HAP-1 (cell line): Measurements from ENCODE around the gene TAF7L.
"Not testable (repeated sequence)": the region's sequence is repeated elsewhere in the genome, so short reads cannot be mapped to it uniquely, and the experiment has no call there.

Source experiments
- DNase-seq, 2 experiments: peaks; one replicate each; pipeline ENCODE4 v3.0.0-alpha.2; 2016 to 2020; ENCODE audit warnings: low spot score in 2 of 2
- H3K27me3 ChIP-seq: fragments of 250-450 bp; sonication (Bioruptor Pico); 2 replicates; pipeline ENCODE4 v1.5.1; 2020; ENCODE audit warnings: low read depth, mild to moderate bottlenecking, moderate library complexity
- H3K36me3 ChIP-seq: fragments of 250-450 bp; sonication (Bioruptor Pico); replicated peaks from 2 replicates; pipeline ENCODE4 v1.5.1; 2020; ENCODE audit warnings: mild to moderate bottlenecking
- H3K4me1 ChIP-seq: fragments of 250-450 bp; sonication (Bioruptor Pico); 2 replicates; pipeline ENCODE4 v1.5.1; 2020; ENCODE audit warnings: mild to moderate bottlenecking
- H3K4me3 ChIP-seq: fragments of 250-450 bp; sonication (Bioruptor Pico); 2 replicates; pipeline ENCODE4 v1.5.1; 2020; ENCODE audit warnings: mild to moderate bottlenecking, moderate library complexity
- H3K9me3 ChIP-seq: fragments of 250-450 bp; sonication (Bioruptor Pico); 2 replicates; pipeline ENCODE4 v1.5.1; 2020; ENCODE audit warnings: mild to moderate bottlenecking, moderate library complexity
- in situ Hi-C: fragments of 300-500 bp; cut with MboI; formaldehyde crosslinking; loops from 3 replicates; pipeline ENCODE4 v1.14.3; 2020; ENCODE audit warnings: low sequenced_read_pairs, inconsistent platforms, mixed read lengths

Gene TAF7L, protein sequence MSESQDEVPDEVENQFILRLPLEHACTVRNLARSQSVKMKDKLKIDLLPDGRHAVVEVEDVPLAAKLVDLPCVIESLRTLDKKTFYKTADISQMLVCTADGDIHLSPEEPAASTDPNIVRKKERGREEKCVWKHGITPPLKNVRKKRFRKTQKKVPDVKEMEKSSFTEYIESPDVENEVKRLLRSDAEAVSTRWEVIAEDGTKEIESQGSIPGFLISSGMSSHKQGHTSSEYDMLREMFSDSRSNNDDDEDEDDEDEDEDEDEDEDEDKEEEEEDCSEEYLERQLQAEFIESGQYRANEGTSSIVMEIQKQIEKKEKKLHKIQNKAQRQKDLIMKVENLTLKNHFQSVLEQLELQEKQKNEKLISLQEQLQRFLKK

DNA sequence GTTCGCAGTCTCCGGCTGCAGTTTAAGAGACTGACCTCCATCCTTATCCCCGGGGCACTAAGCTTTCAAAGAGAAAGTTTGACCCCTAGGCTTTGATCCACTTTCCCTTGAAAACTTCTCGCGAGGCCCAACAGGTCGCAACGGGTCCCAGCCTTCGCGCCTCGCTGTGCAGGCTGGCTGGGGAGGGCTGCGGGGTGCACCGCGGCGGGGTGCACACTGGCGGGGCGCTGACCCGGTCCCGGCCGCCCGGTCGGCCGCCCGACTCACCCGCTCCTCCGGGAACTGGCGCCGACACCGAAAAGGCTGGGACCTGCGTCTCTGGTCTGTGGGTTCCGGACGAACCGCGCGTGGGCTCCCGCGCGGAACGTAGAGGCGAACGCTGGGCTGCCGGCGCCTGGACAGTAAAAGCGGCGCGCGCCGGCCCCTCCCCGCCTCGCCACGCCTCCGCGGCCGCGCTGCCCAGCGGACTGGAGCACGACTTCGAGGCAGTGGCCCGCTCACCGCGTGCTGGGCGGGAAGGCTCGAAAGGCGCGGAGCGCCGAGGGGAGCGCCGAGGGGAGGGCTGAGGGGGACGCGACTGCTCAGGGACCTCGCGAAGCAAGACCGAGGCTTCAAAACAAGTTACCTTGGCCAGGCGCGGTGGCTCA is at the start of gene TAF7L:
Gene TAF7L, minus strand, starts transcription at position 378 of the 647 bp plus-strand sequence. CDS start 3,791 bp downstream, outside the sequence.
- H3K9me3 ChIP-seq, result no peaks in the 10 kb centered on the region
- DNase-seq, result peak in 1 of 2 experiments; percentile 27
- in situ Hi-C loops, result no loop called here
- no peak within 1 kb of the TSS for H3K4me3 ChIP-seq
- no peaks in the 10 kb centered on the region for H3K36me3 ChIP-seq
- no peaks in the 10 kb centered on the region for H3K27me3 ChIP-seq
- H3K4me1 ChIP-seq, result 0 out of 2 replicates have a peak, but pooled peaks cover 6% of the 10 kb centered on the region

DNA sequence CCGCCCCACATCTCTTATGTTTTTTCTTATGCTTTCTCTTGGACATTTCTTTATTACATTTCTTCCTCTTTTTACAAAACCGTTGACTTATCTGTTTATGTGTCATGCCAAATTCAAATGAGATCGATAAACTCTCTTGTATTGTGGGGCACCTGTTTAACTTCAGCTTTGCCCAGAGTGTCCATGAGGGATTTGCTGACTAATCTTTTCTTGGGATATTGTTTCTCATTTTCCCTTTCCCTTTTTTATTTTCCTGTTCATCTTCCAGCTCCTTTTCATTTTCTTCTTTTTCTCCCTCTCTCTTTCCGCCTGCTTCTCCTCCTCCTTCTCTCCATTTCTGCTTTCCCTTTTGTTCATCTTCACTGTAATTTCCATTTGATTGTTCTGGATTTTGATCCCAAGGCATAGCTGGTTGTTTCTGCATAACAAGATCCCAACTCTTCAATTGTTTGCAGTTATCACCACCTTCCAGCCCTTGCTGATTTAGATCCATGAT is 46.7 kb upstream of the TAF7L start:
- no peak for DNase-seq
- no peaks in the 10 kb centered on the region for H3K27me3 ChIP-seq
- H3K36me3 ChIP-seq, result 0 out of 2 replicates have a peak, but pooled peaks cover 3% of the 10 kb centered on the region
- in situ Hi-C loops, result no loop called here
- no peaks in the 10 kb centered on the region for H3K9me3 ChIP-seq
- 0 out of 2 replicates have a peak, but pooled peaks cover 7% of the 10 kb centered on the region for H3K4me1 ChIP-seq
- H3K4me3 ChIP-seq, result no peak overlapping the region

DNA sequence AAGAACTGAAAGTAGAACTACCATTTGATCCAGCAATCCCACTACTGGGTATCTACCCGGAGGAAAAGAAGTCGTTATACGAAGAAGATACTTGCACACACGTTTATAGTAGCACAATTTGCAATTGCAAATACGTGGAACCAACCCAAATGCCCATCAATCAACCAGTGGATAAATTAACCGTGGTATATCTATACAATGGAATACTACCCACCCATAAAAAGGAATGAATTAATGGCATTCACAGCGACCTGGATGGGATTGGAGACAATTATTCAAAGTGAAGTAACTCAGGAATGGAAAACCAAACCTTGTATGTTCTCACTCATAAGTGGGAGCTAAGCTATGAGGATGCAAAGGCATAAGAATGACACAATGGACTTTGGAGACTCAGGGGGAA is 43.2 kb upstream of the TAF7L start:
- H3K27me3 ChIP-seq, H3K4me3 ChIP-seq, in situ Hi-C loops, DNase-seq, H3K9me3 ChIP-seq, H3K36me3 ChIP-seq, H3K4me1 ChIP-seq: not testable (repeated sequence)

DNA sequence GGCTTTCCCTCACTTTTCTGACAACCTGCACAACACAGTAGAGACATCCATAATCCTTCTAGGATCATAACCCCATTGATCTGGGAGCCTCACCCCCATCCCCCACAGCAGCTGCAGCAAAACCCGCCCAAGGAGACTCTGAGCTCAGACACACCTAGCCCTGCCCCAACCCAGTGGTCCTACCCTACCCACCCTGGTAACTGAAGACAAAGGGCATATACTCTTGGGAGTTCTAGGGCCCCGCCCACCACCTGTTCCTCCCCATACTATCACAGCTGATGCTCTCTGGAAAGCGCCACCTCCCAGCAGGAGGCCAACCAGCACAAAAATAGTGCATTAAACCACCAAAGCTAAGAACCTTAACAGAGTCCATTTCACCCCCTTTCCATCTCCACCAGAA is 35.5 kb upstream of the TAF7L start:
- H3K36me3 ChIP-seq, H3K4me3 ChIP-seq, H3K27me3 ChIP-seq, H3K4me1 ChIP-seq, in situ Hi-C loops, H3K9me3 ChIP-seq: not testable (repeated sequence)
- DNase-seq, result peak in 1 of 2 experiments; percentile 33

DNA sequence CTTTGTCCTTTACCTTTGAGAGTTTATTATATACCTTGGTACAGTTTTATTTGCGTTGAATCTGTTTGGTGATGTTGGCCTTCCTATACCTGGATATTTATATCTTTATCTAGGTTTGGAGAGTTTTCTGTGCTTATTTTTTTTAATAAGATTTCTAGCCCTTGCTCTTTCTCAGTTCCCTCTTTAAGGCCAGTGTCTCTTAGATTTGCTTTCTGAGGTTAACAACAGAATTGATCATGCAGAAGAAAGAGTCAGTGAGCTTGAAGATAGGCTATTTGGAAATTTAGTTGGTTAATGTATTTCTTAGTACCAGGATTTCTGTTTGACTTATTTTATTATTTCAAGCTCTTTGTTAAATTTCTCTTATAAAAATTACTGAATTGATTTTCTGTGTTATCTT is 12.7 kb upstream of the TAF7L start:
- in situ Hi-C loops, result no loop called here
- Histone ChIP-seq H3K27me3 (no peaks in the 10 kb centered on the region), H3K4me3 (no peak overlapping the region), H3K4me1 (no peaks in the 10 kb centered on the region), H3K36me3 (no peaks in the 10 kb centered on the region), H3K9me3 (no peaks in the 10 kb centered on the region)
- no peak for DNase-seq

DNA sequence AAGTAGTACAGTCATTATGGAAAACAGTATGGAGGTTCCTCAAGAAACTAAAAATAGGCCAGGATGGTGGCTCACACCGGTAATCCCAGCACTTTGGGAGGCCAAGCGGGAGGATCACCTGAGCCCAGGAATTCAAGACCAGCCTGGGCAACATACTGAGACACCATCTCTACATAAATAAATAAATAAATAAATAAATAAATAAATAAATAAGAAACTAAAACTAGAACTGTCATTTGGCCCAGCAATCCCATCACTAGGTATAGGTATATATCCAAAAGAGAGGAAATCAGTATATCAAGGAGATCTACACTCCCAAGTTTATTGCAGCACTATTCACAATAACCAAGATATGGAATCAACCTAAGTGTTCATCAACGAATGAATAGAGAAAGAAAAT is 4.5 kb upstream of the TAF7L start:
- H3K27me3 ChIP-seq, H3K4me3 ChIP-seq, in situ Hi-C loops, DNase-seq, H3K4me1 ChIP-seq, H3K36me3 ChIP-seq, H3K9me3 ChIP-seq: not testable (repeated sequence)

DNA sequence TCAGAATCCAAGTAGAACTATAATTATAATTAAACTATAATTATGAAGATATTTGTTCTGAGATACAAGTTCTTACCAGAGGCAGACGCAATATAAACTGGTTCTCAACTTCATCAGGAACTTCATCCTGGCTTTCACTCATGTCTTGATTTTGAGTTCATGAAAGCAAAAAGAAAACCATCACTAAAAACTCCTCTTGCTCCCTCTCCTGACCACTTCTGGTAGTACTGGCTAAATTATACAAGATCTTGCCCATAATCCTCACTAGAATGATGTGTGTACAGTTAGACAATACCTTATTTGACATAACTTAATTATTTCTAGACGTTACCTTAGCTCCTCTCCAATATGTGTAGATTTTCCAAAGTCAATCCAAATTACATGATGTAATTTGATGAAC is 3.7 kb downstream of the TAF7L start:
- Histone ChIP-seq H3K36me3 (no peaks in the 10 kb centered on the region), H3K4me3 (no peak overlapping the region), H3K9me3 (no peaks in the 10 kb centered on the region), H3K4me1 (0 out of 2 replicates have a peak, but pooled peaks cover 6% of the 10 kb centered on the region), H3K27me3 (no peaks in the 10 kb centered on the region)
- peak; percentile 62 to 64 for DNase-seq
- in situ Hi-C loops, result loop anchor here (10.0 kb wide), 1 partner anchor 143 kb away; no protein-coding TSS in a partner anchor

DNA sequence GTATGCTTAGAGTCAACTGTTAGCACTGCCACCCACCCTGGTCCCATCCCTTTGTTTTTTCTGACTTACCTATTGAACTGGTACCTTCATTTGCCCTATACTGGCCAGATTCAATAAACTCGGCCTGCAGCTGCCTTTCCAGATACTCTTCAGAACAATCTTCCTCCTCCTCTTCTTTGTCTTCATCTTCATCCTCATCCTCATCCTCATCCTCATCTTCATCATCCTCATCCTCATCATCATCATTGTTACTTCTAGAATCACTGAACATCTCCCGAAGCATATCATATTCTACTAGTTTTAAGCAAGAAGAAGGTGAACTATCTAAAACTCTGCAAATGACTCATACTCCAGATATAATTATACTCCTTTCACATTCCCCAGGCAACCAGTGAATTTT is 14.9 kb downstream of the TAF7L start:
- no peaks in the 10 kb centered on the region for H3K27me3 ChIP-seq
- H3K4me3 ChIP-seq, result no peak overlapping the region
- DNase-seq, result no peak
- no peaks in the 10 kb centered on the region for H3K4me1 ChIP-seq
- in situ Hi-C loops, result no loop called here
- no peaks in the 10 kb centered on the region for H3K9me3 ChIP-seq
- H3K36me3 ChIP-seq, result no peaks in the 10 kb centered on the region

DNA sequence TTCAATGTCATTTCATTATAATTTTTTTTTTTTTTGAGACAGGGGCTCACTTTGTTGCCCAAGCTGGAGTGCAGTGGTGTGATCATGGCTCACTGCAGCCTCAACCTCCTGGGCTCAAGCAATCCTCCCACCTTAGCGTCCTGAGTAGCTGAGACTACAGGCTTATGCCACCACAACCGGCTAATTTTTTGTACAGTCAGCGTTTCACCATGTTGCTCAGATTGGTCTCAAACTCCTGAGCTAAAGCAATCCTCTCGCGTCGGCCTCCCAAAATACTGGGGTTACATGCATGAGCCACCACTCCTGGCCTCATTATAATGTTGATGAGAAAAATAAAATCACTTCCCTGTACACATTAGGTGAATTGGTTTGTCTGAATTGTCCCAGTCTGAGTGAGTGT is 16.9 kb downstream of the TAF7L start:
- Histone ChIP-seq H3K4me3 (no peak overlapping the region), H3K4me1 (no peaks in the 10 kb centered on the region), H3K36me3 (no peaks in the 10 kb centered on the region), H3K27me3 (no peaks in the 10 kb centered on the region), H3K9me3 (no peaks in the 10 kb centered on the region)
- in situ Hi-C loops, result no loop called here
- DNase-seq, result no peak

DNA sequence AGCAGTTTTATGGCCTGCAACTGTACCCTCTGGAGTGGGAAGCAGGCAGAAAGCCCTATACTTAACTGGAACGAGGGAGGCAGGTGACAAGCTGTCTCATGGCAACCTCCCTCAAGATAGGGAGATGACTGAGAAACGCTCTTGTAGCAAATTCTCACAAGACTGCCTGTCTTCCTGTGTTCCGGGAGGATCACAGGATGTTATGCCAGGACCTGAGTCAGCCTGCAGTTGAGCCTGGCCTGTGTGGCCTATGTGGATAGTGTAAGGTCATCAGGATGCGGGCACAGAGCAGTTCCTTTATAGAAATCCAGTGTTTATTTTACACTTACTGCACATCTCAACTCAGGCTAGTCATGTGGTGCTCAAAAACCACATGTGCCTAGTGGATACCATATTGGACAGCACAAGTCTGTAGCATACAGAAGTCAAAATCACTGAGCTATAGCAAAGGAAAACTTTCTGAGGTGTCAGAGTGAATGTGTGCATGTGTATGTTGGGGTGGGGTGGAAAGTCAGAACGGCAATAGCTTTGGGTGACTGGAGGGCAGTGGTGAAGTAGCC is 25.2 kb downstream of the TAF7L start:
- in situ Hi-C loops, result no loop called here
- no peaks in the 10 kb centered on the region for H3K36me3 ChIP-seq
- no peak for DNase-seq
- H3K4me3 ChIP-seq, result no peak overlapping the region
- no peaks in the 10 kb centered on the region for H3K27me3 ChIP-seq
- no peaks in the 10 kb centered on the region for H3K9me3 ChIP-seq
- H3K4me1 ChIP-seq, result no peaks in the 10 kb centered on the region

DNA sequence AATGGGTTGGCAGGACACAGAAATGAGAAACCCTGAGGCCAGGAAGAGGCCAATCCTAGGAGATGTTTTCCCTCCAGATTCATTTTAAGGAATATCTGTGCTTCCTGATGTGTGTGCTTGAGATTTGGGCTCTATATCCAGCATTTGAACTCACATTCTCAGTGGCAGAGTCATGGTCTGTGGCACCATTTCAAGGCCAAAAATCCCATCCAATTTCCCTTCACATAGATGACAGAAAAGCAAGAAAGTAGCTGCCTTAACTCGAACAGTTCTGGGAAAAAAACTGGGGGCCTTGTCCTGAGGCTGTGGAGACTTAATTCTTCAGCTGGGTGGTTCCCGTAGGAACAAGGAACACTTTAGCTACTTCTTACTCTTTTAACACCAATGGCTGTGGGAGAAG is 27.4 kb downstream of the TAF7L start:
- in situ Hi-C loops, result no loop called here
- Histone ChIP-seq H3K27me3 (no peaks in the 10 kb centered on the region), H3K4me3 (no peak overlapping the region), H3K4me1 (no peaks in the 10 kb centered on the region), H3K36me3 (no peaks in the 10 kb centered on the region), H3K9me3 (no peaks in the 10 kb centered on the region)
- no peak for DNase-seq

DNA sequence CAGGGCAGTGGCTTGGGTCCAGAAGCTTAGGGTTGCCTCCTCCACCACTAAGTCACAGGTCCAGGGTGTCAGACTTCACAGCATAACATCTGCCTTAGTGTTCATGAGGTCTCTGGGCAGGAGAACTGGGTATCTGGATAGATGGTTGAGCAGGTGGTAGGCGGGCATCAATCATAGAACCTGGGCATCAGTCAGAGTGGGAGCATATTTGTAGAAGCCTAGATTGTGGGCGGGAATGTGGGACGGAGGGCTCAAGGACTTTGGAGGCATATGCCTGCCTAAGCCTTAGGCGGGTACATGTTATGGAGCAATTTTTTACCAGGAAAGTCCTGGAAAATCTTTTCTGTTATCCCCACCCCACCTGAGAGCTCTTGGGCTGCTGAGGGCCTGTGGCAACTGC is 28.5 kb downstream of the TAF7L start:
- no peaks in the 10 kb centered on the region for H3K9me3 ChIP-seq
- in situ Hi-C loops, result no loop called here
- no peaks in the 10 kb centered on the region for H3K27me3 ChIP-seq
- no peaks in the 10 kb centered on the region for H3K36me3 ChIP-seq
- no peaks in the 10 kb centered on the region for H3K4me1 ChIP-seq
- H3K4me3 ChIP-seq, result no peak overlapping the region
- DNase-seq, result no peak

DNA sequence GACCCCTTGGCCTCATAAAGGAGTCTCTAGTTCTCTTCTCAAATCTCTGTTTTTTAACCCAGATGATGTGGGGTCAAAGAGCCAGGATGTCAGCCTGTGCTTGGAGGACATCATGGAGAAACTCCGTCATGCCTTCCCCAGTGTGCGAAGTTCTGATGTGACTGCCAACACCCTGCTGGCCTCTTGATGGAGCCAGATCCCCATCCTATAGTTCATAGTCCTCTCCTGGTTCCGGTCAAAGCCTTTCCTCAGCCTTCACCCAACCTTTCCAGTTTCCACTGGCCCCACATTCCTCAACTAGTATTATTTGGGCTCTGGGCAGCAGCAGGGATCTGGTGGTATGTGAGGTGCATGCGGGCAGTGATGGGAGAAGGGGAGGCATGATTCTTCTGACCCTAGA is 30.7 kb downstream of the TAF7L start:
- H3K9me3 ChIP-seq, result no peaks in the 10 kb centered on the region
- peak in 1 of 2 experiments; percentile 18 for DNase-seq
- in situ Hi-C loops, result no loop called here

DNA sequence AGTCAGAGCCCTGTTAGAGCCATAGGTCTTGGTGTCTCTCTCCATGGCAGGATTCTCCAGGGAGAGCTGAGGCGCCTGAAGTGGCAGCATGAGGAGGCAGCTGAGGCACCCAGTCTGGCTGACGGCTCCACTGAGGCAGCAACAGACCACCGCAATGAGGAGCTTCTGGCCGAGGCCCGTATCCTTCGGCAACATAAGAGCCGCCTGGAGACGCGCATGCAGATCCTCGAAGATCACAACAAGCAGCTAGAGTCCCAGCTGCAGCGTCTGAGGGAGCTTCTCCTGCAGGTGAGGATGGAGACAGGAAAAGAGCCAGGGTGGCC is 32.9 kb downstream of the TAF7L start:
- in situ Hi-C loops, result no loop called here
- H3K36me3 ChIP-seq, result no peaks in the 10 kb centered on the region

More for the DNA sequence above, 30.7 kb downstream of the TAF7L start:
- H3K36me3 ChIP-seq, result no peaks in the 10 kb centered on the region
- H3K27me3 ChIP-seq, result no peaks in the 10 kb centered on the region
- no peaks in the 10 kb centered on the region for H3K4me1 ChIP-seq
- H3K4me3 ChIP-seq, result no peak overlapping the region

More for the DNA sequence above, 32.9 kb downstream of the TAF7L start:
- H3K27me3 ChIP-seq, result no peaks in the 10 kb centered on the region
- no peak overlapping the region for H3K4me3 ChIP-seq
- H3K4me1 ChIP-seq, result no peaks in the 10 kb centered on the region
- no peak for DNase-seq
- H3K9me3 ChIP-seq, result no peaks in the 10 kb centered on the region
